ENCODE data around the gene MCF2. TPM values are rescaled to one million over a fixed set of nuclear protein-coding genes. Genes with fewer than 3 reads are reported as not detected.
A peak's percentile ranks its signal among the peaks of the same experiment; 100 is the strongest.

Gene MCF2
- total RNA-seq, 1 experiment from 2014 or later, result not detected

- no peak overlapping the region for H3K4me3 ChIP-seq (ENCODE audit: low read length)
- no peaks in the 10 kb centered on the region for H3K79me2 ChIP-seq (ENCODE audit: low read length)
- H3K27ac ChIP-seq (ENCODE audit: low read length), result no peak overlapping the region
- H3F3A ChIP-seq (ENCODE audit: low read length, unreplicated experiment), result no peaks in the 10 kb centered on the region
- DNase-seq (no peak), ATAC-seq (no peak)
- H3K4me1 ChIP-seq (ENCODE audit: insufficient read depth, low read length), result no peaks in the 10 kb centered on the region
- H3K9me2 ChIP-seq (replicated peaks; ENCODE audit: low read length), result no peaks in the 10 kb centered on the region
- H2AFZ ChIP-seq (ENCODE audit: low read length), result no peak overlapping the region
- CTCF ChIA-PET, result no interaction called here
- no peaks in the 10 kb centered on the region for H3K27me3 ChIP-seq (ENCODE audit: low read length)
- H3K9me3 ChIP-seq (ENCODE audit: low read length), result no peaks in the 10 kb centered on the region
- no TSS peak for BruUV-seq (replicated peaks)
- TF ChIP-seq CTCF (conservative IDR thresholded peaks at IDR 0.05; ENCODE audit: low read depth, low read length) (no peak), EZH2phosphoT487 (IDR thresholded peaks at IDR 0.05; ENCODE audit: borderline replicate concordance, low read length) (no peak), EZH2 (IDR thresholded peaks at IDR 0.05; ENCODE audit: low read length, unreplicated experiment) (no peak)
- intact Hi-C loops (cut with micrococcal nuclease), result no loop called here
- no peaks in the 10 kb centered on the region for H4K20me1 ChIP-seq (ENCODE audit: low read length)
- peaks cover 4% of the 10 kb centered on the region; the same call in 1 of the 2 replicates for H3K36me3 ChIP-seq (ENCODE audit: low read depth, low read length)
- H3K9ac ChIP-seq (ENCODE audit: low read length), result no peak overlapping the region
- POLR2A ChIA-PET (ENCODE audit: unreplicated experiment), result no interaction called here
- H3K4me2 ChIP-seq (ENCODE audit: low read length), result no peak overlapping the region
These were observed 42.4 kb upstream of the MCF2 start for GRCh38 chrX:139750390-139750789.

DNA sequence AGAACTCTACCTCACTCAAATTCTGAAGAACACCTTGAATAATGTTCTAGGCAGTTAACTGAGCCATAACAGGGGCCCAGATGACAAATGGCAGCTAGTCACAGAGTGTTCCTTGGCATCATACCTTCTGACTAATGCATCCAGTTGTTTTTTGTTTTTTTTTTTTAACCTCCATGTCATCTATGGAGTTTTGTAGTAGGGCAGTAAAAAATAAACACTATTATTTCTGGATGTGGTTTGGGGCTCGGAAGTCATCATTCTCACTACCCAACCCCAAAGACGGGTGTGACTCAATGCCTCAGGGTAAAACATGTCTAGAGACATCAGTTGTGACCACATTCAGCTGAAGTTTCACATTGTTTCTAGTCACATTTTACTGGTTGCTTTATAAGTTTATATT, 31.2 kb upstream of the MCF2 start:
- no peaks in the 10 kb centered on the region for H3K36me3 ChIP-seq (ENCODE audit: low read depth, low read length)
- H3K4me1 ChIP-seq (ENCODE audit: insufficient read depth, low read length), result peaks cover 24% of the 10 kb centered on the region
- peak; percentile 87 for ATAC-seq
- no TSS peak for BruUV-seq (replicated peaks)
- no peaks in the 10 kb centered on the region for H3K9me2 ChIP-seq (replicated peaks; ENCODE audit: low read length)
- intact Hi-C loops (cut with micrococcal nuclease), result loop anchor here (5.0 kb wide), 1 partner anchor 537 kb away; no protein-coding TSS in a partner anchor
- H3F3A ChIP-seq (ENCODE audit: low read length, unreplicated experiment), result no peaks in the 10 kb centered on the region
- peak overlapping the region; percentile 86 for H3K27ac ChIP-seq (ENCODE audit: low read length)
- H3K4me3 ChIP-seq (ENCODE audit: low read length), result no peak overlapping the region
- CTCF ChIA-PET, result no interaction called here
- peak overlapping the region; percentile 51; the same call in 1 of the 2 replicates for H3K4me2 ChIP-seq (ENCODE audit: low read length)
- H2AFZ ChIP-seq (ENCODE audit: low read length), result no peak overlapping the region
- POLR2A ChIA-PET (ENCODE audit: unreplicated experiment), result no interaction called here
- peak; percentile 83 for DNase-seq
- no peaks in the 10 kb centered on the region for H3K79me2 ChIP-seq (ENCODE audit: low read length)
- TF ChIP-seq EZH2phosphoT487 (IDR thresholded peaks at IDR 0.05; ENCODE audit: borderline replicate concordance, low read length) (no peak), EZH2 (IDR thresholded peaks at IDR 0.05; ENCODE audit: low read length, unreplicated experiment) (no peak), CTCF (conservative IDR thresholded peaks at IDR 0.05; ENCODE audit: low read depth, low read length) (no peak)
- H3K27me3 ChIP-seq (ENCODE audit: low read length), result no peaks in the 10 kb centered on the region
- H4K20me1 ChIP-seq (ENCODE audit: low read length), result no peaks in the 10 kb centered on the region
- H3K9ac ChIP-seq (ENCODE audit: low read length), result 0 out of 2 replicates have a peak overlapping the region, but pooled peaks have one; percentile 19
- H3K9me3 ChIP-seq (ENCODE audit: low read length), result no peaks in the 10 kb centered on the region

DNA sequence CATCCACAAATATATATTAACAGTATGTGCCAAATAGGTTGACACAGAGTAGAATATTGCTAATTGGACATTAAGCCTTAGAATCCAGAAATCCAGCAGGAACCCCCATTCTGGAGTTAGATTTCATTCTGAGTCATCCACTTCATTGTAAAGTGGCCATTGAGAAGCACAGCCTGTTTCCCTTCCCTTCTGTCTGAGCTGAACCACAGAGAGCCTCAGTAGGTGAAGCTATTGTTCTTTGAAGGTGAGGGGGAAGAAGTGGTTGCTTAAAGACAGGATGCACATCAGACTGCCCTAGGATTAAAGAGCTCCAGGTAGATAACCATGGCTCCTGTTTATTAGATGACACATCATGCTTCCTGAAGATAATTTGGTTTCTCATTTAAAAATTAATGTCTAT, 30.6 kb upstream of the MCF2 start:
- intact Hi-C loops (cut with micrococcal nuclease), result loop anchor here (5.0 kb wide), 1 partner anchor 536 kb away; no protein-coding TSS in a partner anchor
- Histone ChIP-seq H4K20me1 (ENCODE audit: low read length) (no peaks in the 10 kb centered on the region), H3K9ac (ENCODE audit: low read length) (0 out of 2 replicates have a peak overlapping the region, but pooled peaks have one; percentile 19), H3K27ac (ENCODE audit: low read length) (peak overlapping the region; percentile 86), H3K27me3 (ENCODE audit: low read length) (no peaks in the 10 kb centered on the region), H3K36me3 (ENCODE audit: low read depth, low read length) (no peaks in the 10 kb centered on the region), H3K4me1 (ENCODE audit: insufficient read depth, low read length) (peaks cover 24% of the 10 kb centered on the region), H3F3A (ENCODE audit: low read length, unreplicated experiment) (no peaks in the 10 kb centered on the region), H3K79me2 (ENCODE audit: low read length) (no peaks in the 10 kb centered on the region), H3K9me3 (ENCODE audit: low read length) (no peaks in the 10 kb centered on the region), H2AFZ (ENCODE audit: low read length) (no peak overlapping the region), H3K4me3 (ENCODE audit: low read length) (no peak overlapping the region), H3K9me2 (replicated peaks; ENCODE audit: low read length) (no peaks in the 10 kb centered on the region), H3K4me2 (ENCODE audit: low read length) (peak overlapping the region; percentile 44; the same call in 1 of the 2 replicates)
- ChIA-PET POLR2A (ENCODE audit: unreplicated experiment) (no interaction called here), CTCF (no interaction called here)
- BruUV-seq (replicated peaks), result no TSS peak
- DNase-seq (peak; percentile 65), ATAC-seq (peak; percentile 69)
- TF ChIP-seq EZH2phosphoT487 (IDR thresholded peaks at IDR 0.05; ENCODE audit: borderline replicate concordance, low read length) (no peak), CTCF (conservative IDR thresholded peaks at IDR 0.05; ENCODE audit: low read depth, low read length) (no peak), EZH2 (IDR thresholded peaks at IDR 0.05; ENCODE audit: low read length, unreplicated experiment) (no peak)

Data from PC-3 (cell line).